Measurements from ENCODE around the gene R3HDM2.

DNA sequence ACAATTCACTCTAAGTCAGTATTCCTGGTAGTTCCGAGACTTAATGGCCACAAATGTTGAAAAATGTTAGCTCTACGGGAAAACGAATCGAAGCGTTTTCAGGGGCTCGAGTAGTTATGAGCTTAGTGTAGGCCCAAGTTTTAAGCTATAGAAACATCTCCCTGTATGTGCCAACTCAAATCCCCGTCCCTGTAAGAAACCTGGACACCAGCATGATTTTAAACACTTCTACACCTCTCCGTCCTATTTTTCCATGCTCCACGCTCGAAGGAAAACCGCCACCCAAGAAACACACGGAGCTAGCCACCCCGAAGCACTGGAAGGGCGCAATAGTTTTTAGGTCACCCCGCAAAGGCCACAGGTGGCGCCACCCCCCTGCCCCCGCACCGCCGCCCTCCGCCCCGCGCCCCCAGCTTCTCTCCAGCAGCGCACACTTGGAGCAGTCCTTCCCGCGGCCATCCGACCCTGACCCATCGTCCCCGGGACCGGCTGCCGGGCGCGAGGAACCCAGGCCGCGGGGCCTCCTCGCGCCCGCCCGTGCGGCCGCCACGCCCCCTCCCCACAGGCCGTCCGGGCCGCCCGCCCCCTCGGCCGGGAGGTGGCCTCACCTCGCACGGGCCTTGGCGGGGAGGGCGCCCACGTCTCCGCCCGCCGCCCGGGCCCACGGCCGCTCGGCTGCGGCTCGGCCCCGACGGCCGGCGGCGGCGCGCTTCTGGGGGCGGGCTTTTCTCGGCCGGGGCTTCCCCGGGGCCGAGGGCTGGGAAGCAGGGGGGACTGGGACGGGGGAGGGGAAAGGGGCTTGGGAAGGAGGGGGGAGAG, 522 bp downstream of the R3HDM2 start:
- TF ChIP-seq IKZF4 (CRISPR knock-in tag; IDR thresholded peaks at IDR 0.05; ENCODE audit: borderline replicate concordance, low read depth, not compliant biosample characterization) (no peak), ZBTB8A (CRISPR knock-in tag; IDR thresholded peaks at IDR 0.05; ENCODE audit: borderline replicate concordance, low read depth) (no peak), ZBTB43 (CRISPR knock-in tag; conservative IDR thresholded peaks at IDR 0.05) (no peak), ZNF124 (CRISPR knock-in tag; IDR thresholded peaks at IDR 0.05) (no peak), THAP7 (CRISPR knock-in tag; IDR thresholded peaks at IDR 0.05) (no peak)
- TF ChIP-seq, protein P1, sequence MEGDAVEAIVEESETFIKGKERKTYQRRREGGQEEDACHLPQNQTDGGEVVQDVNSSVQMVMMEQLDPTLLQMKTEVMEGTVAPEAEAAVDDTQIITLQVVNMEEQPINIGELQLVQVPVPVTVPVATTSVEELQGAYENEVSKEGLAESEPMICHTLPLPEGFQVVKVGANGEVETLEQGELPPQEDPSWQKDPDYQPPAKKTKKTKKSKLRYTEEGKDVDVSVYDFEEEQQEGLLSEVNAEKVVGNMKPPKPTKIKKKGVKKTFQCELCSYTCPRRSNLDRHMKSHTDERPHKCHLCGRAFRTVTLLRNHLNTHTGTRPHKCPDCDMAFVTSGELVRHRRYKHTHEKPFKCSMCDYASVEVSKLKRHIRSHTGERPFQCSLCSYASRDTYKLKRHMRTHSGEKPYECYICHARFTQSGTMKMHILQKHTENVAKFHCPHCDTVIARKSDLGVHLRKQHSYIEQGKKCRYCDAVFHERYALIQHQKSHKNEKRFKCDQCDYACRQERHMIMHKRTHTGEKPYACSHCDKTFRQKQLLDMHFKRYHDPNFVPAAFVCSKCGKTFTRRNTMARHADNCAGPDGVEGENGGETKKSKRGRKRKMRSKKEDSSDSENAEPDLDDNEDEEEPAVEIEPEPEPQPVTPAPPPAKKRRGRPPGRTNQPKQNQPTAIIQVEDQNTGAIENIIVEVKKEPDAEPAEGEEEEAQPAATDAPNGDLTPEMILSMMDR (CRISPR knock-in tag; IDR thresholded peaks at IDR 0.05): peak; percentile 27
